DMS 273 (cell line): ENCODE measurements around the gene KIF26B.

Experiments used
- DNase-seq: peaks from one replicate; lab custom pipeline; 2025; ENCODE audit not compliant: unreplicated experiment; lab: John Stamatoyannopoulos, UW

KIF26B gene

GRCh38 chr1:245542365-245542764 lies 387.6 kb downstream of the KIF26B start:
- no peak for DNase-seq

GRCh38 chr1:245544236-245544635 lies 389.5 kb downstream of the KIF26B start:
- DNase-seq, result no peak

- DNase-seq, result no peak
Measured at GRCh38 chr1:245546875-245547274, 392.1 kb downstream of the KIF26B start.

GRCh38 chr1:245549996-245550719 lies 395.4 kb downstream of the KIF26B start:
- DNase-seq, result no peak

GRCh38 chr1:245550720-245551043 lies 395.9 kb downstream of the KIF26B start:
- no peak for DNase-seq

- no peak for DNase-seq
Measured at GRCh38 chr1:245551536-245551935, 396.8 kb downstream of the KIF26B start.

- DNase-seq, result no peak
Measured at GRCh38 chr1:245552331-245552730, 397.5 kb downstream of the KIF26B start.

GRCh38 chr1:245556057-245556456 lies 401.3 kb downstream of the KIF26B start:
- no peak for DNase-seq

- no peak for DNase-seq
Measured at GRCh38 chr1:245558069-245558468, 403.3 kb downstream of the KIF26B start.

- DNase-seq, result no peak
Measured at GRCh38 chr1:245560316-245560859, 405.6 kb downstream of the KIF26B start.

GRCh38 chr1:245561665-245562234 lies 407.0 kb downstream of the KIF26B start:
- DNase-seq, result no peak

- DNase-seq, result no peak
Measured at GRCh38 chr1:245566134-245566533, 411.3 kb downstream of the KIF26B start.

- no peak for DNase-seq
Measured at GRCh38 chr1:245566952-245567351, 412.2 kb downstream of the KIF26B start.

- DNase-seq, result no peak
Measured at GRCh38 chr1:245571815-245572294, 417.1 kb downstream of the KIF26B start.

- DNase-seq, result no peak
Measured at GRCh38 chr1:245572709-245573108, 417.9 kb downstream of the KIF26B start.

GRCh38 chr1:245575710-245576109 lies 420.9 kb downstream of the KIF26B start:
- no peak for DNase-seq

- DNase-seq, result no peak
Measured at GRCh38 chr1:245576323-245576722, 421.5 kb downstream of the KIF26B start.

- no peak for DNase-seq
Measured at GRCh38 chr1:245577191-245578157, 422.7 kb downstream of the KIF26B start.

- no peak for DNase-seq
Measured at GRCh38 chr1:245578308-245578707, 423.5 kb downstream of the KIF26B start.

GRCh38 chr1:245578771-245579170 lies 424.0 kb downstream of the KIF26B start:
- DNase-seq, result no peak

GRCh38 chr1:245579881-245580280 lies 425.1 kb downstream of the KIF26B start:
- no peak for DNase-seq
